HG02981 (cell line): Measurements from ENCODE around the gene RAD21L1.
"Not testable (repeated sequence)": the region's sequence is repeated elsewhere in the genome, so short reads cannot be mapped to it uniquely, and the experiment has no call there.

Source experiments
- ATAC-seq: cut with Tn5 transposase; IDR thresholded peaks from one replicate; pipeline ENCODE4 v1.9.1; 2021; ENCODE audit warnings: mild to moderate bottlenecking, moderate library complexity; ENCODE audit not compliant: unreplicated experiment

Gene RAD21L1

DNA sequence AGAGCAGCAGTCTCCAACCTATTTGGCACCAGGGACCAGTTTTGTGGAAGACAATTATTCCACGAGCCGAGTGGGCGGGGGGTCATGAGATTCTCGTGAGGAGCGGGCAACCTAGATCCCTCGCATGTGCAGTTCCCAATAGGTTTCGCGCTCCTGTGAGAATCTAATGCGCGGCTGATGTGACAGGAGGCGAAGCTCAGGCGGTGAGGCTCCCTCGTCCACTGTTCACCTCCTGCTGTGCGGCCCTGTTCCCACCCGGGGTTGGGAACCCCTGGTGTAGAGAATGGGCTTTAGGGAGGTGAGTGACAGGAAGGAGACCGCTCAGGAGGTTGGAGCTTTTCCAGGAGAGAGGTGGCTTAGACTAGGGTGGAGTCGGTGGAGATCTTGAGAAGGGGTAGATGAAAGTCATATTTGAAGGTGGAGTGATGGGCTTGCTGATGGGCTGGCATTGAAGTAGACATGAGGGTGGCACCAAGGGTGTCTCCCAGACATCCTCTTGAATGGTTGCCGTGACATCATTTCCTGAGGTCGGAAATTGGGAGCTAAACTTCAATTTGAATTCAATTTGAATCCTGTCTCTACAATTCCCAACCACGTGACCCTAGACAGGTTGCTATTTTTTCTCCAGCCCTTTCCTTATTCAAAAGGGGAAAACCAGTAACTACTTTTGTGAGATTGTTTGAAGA, 1.5 kb upstream of the RAD21L1 start:
- ATAC-seq: no peak

DNA sequence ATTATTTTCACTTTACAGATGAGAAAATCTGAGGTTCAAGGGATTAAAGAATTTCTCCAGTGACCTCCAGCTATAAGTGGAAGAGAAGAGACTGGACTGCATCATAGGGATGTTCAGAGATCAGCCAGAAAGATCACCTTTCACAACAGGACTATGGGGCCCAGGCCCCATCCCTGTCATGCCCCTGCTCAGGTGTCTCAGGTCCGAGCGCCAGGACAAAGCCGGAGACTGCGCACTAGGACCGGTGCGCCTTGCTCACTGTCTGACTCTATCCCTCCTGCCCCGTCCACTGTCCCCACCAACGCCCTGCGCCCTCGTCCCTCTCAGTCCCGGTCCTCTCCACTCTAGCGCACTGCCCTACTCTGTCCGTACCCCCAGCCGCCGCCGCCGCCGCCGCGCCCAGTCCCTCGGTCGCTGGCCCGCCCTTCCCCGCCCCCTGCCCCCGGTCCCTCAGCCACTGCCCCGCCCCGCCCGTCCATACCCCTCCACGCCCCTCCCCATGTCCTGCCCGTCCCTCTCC, 521 bp upstream of the RAD21L1 start:
- peak; percentile 26 for ATAC-seq

DNA sequence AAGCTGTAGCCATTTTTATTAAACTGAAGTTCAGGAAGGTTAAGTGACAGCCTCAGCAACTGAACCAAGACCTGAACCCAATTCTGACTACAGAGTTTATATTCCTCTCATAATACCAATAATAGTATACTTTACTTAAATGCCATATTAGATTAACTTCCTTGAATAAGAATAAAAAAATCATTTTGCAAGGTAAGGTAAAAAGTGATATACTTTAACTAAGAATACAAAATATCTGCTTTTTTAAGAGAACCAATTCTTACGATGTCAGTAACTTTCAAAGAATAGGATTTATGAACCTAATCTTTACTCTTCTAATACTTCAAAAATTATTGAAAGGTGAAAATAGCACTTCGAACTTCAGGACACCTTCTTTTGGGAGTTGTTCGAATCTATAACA, 3.7 kb downstream of the RAD21L1 start:
- ATAC-seq: no peak

DNA sequence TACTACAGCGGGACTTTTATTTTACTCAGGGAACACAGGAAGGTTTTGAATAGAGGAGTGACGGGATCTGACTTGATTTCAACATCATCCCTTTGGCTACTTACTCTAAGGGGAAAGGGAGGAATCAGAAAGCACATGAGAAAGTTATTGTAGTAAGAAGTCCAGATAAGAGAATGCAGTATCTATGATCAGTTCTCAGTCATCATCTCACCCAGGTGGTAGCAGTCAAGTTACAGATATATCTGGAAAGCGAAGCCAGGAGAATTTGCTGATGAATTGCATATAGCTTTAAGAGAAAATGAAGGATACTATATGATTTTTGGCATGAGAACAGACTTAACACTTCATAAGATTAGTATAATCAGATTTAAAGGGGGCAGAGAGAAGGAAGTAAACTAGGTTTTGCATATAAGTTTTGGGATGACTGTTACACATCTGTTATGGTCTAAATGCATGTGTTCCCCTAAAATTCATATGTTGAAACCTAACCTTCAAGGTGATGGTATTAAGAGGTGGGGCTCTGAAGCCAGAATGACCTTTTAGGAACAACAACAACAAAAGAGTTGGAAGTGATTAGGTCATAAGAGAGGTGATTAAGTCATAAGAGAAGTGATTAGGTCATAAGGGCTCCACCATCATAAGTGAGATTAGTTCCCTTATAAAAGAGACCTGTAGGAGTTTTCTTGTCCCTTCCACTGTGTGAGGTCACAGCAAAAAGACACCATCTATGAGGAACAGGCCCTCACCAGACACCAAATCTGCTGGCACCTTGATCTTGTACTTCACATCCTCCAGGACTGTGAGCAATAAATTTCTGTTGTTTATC, 6.7 kb downstream of the RAD21L1 start:
- no peak for ATAC-seq

DNA sequence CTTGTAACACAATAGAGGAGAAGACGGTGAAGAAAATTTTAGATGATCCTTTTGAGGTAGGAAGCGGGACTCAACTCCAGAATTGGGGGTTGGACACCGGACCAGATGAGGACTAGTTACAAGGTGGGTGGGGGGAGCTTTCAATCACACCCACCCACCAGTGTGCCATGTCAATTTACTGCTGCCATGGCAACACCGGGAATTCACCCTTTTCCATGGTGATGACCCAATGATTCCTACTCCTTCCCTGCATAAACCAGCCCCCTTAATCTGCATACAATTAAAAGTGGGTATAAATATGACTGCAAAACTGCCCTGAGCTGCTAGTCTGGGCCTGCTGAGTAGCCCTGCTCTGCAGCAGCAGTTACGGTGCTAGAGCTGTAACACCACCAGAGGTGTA, 14.7 kb downstream of the RAD21L1 start:
- no peak for ATAC-seq

DNA sequence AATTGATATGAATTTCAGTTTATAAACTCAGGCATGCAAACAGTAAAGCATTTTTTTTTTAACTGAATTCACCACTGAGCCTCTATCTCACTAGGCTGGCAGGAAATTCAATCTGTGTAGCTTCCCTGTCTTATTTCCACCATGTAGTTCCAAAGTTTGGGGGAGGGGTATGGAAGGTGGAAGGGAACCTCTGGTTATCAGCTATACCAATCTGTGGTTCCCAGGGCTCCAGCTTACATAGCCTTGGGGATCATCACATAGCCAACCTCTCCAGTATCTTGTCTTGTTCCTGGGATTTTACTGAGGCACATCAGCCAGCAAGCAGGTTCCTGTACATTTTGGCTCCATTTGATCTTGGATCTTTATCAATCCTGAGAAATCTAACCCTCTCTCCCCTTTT, 15.6 kb downstream of the RAD21L1 start:
- no peak for ATAC-seq

DNA sequence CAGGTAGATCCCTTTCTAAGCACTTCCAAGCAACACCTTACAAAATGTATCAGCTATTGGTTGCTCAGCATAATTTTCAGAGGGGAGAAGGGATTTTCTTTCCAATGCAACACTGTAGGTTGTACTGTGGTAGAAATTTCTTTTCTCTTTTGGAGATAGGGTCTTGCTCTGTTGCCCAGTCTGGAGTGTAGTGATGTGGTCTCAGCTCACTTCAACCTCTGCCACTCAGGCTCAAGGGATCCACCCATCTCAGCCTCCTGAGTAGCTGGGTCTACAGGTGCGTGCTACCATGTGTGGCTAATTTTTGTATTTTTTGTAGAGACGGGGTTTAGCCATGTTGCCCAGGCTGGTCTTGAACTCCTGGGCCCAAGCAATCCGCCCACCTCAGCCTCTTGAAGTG, 16.3 kb downstream of the RAD21L1 start:
- no peak for ATAC-seq

DNA sequence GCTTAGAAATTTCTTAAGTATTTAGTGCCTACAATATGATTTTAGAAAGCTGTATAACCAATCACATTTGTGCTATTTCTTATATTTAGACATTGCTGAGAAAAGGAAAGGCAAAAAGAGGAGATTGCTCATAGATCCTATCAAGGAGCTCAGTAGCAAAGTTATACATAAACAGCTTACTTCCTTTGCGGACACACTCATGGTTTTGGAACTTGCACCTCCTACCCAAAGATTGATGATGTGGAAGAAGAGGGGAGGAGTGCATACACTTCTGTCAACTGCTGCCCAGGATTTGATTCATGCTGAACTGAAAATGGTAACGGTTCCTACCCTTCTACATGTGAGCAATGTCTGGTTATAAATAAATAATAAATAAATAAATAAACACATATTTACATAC, 16.7 kb downstream of the RAD21L1 start:
- no peak for ATAC-seq

DNA sequence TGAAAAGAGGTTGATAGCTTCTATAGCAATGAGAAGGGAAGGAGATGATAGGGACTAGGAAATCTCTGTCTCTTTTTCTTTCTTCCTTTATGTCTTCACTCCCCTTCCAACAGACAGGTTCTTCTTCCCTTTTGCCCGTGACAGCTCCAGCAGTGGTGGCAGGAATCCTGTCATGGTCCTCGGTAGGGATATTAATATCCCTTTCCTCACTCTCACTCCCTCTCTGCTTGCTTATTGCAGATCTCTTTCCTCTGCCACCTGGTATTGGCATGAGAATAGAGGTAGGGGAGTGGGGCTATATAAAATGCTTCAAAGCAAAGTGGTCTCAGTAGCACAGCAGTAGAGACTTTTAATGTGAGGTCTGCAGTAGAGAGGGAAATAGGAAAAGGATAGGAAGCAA, 19.7 kb downstream of the RAD21L1 start:
- no peak for ATAC-seq

DNA sequence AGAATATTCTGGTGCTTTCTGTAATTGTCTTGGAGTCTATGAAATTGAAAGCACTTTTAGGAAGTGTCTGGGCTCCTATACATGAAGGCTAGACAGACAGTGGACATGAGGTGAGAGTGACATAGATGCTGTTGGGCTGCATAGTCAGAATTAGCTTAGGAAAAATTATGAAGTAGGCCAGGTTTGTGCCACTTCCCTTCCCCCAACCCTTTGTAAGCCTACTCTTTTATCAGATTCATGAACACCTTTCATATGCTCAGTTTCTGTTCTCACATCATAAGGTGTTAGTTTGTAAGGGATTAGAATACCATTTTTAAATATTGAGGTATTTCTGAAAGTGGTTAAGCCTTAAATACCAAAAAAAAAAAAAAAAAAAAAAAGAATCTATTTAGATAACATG, 21.8 kb downstream of the RAD21L1 start:
- ATAC-seq: no peak

DNA sequence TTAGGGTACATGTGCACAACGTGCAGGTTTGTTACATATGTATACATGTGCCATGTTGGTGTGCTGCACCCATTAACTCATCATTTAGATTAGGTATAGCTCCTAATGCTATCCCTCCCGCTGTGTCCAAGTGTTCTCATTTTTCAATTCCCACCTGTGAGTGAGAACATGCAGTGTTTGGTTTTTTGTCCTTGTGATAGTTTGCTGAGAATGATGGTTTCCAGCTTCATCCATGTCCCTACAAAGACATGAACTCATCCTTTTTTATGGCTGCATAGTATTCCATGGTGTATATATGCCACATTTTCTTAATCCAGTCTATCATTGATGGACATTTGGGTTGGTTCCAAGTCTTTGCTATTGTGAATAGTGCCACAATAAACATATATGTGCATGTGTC, 24.4 kb downstream of the RAD21L1 start:
- ATAC-seq: not testable (repeated sequence)

DNA sequence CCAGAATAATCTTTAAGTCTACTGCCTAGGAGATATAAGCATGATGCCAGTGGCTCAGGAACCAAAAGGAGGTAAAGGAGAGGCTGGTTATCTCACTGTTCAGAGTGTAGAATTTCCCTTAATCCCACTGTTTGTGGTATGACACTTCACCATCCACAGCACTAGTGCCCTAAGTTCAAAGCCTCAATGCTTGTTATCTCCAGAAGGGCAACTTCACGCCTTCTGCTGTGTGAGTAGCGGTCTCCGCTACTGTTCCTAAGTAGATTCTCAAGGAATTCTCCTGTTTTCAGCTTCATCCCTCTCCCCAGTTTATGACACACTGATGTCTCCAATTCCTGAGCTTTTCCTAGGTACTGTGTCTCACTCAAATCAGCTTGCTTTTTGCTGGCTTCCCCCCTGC, 26.6 kb downstream of the RAD21L1 start:
- no peak for ATAC-seq

DNA sequence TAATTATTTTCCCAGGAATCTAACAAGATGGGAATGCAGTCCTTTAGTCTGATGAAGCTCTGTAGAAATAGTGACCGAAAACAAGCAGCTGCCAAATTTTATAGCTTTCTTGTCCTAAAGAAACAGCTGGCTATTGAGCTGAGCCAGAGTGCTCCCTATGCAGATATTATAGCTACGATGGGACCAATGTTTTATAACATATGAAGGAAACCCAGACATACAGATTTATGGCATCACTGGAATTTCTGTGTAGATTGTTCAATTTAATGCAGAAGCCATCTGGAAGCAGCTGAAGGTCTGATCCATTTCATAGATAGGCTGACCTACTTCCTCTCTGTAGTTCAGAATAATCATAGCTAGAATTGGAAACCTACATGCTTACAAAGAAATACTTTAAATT, 28.4 kb downstream of the RAD21L1 start:
- ATAC-seq: no peak

DNA sequence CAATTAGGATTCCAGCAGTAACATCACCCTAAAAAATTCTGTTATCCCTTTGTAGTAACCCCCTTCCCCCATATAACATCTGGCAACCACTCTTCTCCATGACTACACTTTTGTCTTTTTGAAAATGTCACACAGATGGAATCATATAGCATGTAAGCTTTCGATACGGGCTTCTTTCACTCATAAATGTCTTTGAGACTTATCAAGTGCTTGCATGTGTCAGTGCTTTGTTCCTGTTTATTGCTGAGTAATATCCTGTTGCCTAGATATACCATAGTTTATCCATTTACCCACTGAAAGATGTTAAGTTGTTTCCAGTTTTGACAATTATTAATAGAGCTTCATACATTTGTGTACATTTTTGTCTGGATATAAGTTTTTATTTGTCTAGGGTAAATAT, 29.8 kb downstream of the RAD21L1 start:
- no peak for ATAC-seq

DNA sequence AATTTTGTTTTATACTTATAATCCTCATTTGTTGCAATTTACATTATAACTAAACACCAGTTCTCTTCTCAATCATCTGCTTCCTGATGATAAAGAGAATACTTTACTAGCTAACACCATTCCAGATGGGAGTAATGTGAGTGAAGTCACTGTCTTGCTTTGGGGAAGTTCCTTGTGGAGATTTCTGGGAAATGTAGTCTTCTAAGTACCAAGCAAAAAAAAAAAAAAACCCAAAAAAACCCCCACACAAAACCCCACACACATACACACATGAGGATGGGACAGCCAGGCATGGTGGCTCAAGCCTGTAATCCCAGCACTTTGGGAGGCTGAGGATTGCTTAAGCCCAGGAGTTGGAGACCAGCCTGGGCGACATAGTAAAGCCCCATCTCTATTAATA, 38.0 kb downstream of the RAD21L1 start:
- ATAC-seq: no peak

DNA sequence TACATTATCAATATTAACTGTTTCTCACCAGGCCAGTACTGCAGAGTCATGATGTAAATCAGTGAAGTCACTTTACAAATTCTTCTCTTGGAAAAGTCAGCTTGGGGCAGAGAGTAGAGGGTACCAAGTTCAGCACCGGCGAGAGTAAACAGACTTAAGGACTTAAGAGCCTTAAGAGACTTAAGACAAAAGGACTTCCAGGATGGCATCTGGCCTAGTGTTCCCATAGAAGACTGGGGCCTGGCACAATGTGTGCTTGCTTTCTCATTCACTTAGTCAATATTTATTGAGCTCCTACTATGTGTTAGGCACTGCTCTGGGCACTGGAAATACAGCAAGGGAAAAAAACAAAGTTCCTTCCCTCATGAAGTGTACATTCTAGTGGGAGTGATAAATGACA, 38.9 kb downstream of the RAD21L1 start:
- no peak for ATAC-seq

DNA sequence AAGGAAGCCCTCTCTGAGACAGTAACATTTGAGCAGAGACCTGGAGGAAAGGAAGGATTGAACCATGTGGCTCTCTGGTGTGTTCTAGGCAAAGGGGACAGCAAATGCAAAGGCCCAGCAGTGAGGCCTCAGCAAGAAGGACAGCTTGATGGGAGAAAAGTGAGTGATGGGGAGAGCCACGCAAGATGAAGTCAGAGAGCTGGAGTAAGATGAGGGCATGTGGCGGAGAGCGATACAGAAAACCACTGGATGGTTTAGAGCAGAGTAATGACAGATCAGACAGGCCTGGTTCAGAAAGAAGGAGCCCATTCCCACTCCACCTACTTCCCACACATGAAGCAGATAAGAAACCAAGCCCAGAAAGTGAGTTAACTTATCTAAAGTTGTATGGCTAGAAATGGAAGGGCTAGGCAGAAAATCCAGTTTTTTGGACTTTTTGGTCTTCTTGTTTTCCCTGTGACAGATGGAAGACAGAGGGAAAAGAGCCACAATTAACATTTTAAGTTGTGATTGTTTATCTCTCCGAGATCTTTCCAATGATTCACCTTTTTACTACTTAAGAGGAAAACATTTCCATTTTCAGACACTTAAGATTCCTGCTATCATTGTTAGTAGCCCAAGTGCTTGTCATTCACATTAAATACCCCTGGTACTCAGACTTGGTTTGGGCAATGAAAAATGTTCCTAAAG, 39.5 kb downstream of the RAD21L1 start:
- no peak for ATAC-seq

DNA sequence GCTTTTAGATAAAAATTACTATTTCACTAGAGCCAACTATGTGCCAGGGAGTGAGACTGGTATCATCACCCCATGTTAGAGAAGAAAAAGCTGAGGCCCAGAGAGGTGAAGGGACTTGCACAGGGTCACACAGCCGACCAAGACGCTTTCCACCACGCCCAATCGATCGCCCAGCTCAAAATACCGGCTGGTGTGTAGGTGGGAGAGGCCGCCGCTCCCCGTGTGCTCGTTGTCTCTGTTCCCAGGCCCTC, 40.0 kb downstream of the RAD21L1 start:
- ATAC-seq: no peak

DNA sequence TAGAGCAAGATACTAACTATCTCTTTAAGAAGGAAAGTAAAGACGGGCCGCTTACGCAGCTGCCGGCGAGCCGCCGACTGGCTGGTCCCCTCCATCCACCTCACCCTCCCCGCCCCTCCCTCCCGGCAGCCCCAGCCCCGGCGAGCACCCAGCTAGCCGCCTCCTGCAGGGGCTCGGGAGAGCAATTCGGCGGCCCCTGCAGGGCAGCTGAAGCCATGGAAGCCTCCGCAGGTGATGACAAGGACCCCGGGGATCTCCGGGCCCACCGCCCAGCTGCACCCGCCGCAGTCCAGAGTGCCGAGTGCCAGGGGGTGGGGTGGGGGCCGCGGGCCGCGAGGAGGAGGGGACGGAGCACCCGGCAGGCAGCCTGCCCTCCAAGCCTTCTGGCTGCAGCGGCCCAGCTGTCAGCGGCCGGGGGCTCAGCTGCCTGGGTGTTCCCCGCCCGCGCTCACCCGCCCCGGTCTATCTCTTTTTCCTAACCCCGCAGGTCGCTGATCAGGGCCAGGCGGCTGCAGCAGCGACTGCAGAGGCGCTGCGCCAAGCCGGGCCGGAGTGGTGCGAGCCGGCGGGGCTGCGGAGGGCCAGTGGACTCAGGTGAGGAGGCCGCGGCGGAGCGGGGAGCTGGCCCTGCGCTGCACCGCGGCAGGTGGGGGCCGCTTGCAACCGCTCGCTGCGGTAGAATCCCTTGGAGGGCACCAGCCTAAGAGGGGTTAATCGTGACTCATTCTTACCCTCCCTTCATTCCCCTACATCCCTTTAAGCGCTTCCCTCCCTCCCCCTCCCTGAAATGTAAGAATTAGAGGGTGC, 40.5 kb downstream of the RAD21L1 start, which contains the start of gene SNPH:
Gene SNPH (plus strand): TSS at position 128 of the 807 bp plus-strand sequence. CDS start 29,946 bp downstream, outside the sequence.
- ATAC-seq: no peak

DNA sequence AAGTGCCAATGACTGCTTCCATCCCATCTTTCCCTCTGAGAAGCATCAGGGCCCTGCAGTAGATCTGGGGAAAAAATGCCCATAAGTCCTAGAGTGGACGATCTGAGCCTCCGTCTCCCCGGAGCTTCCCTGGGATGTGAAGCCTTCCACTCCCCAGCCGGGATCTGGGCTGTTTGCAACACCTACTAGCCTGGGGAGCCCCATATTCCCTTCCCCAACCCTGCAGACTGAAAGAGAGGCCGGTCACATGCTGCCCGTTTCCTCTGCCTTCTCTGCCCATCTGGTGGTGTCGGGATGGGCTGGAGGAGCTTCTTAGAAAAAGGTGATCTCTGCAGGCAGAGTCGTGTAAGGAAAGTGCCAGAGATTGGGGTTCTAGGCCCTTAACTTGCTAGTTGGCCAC, 41.3 kb downstream of the RAD21L1 start:
- no peak for ATAC-seq

DNA sequence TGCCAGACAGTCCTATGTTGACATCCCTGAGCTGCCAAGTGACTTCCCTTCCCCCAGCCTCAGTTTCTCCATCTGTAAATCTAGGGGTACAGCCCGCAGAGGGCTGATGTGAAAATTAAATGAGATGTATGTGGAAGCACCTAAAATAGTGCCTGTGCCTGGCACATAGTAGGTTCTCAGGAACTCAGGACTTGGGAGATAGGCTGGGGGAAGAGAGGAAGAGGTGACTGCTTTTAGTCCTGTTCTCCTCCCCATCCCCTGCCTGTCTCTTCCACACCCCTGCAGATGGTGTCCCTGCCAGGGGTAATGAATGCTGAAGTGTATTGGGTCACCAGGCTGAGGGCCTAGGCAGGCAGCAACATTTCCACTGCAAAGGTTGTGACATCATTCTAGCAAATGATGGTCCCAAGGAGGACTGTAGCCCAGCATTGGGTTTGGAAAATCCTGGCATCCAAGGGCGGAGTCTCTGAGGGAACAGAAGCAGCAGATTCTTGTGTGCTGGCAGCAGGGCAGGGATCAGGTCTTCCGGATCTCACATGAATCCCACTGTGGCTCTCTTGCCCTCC, 42.0 kb downstream of the RAD21L1 start:
- no peak for ATAC-seq
